ENCODE data around the gene CCDC136.

The CCDC136 gene

DNA sequence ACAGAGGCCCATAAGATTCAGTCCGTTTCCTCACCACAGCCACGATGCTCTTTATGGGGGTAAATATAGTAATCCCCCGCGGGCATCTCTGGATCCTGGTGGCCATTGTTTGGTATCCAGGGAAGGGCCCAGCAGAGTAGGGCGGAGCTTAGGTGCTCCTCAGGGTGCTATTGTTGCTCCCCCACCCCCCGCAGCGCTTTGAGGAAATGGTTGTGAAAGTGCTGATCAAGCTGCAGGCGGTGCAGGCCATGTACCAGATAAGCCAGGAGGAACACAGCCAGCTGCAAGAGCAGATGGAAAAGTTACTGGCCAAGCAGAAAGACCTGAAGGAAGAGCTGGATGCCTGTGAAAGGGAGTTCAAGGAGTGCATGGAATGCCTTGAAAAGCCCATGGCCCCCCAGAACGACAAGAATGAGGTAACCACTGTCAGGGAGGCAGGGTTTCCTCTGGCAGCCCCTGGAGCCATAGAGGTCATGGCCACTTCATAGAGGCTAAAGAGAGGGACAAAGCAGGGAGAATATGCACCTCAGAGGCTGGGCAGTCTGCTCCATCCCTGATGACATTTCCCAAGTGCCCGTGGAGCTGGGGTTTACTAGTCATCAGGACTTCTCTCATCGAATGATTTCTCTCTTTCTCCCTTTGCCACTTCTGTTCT lies 20.9 kb downstream of the CCDC136 start:
- TF ChIP-seq, protein P1, sequence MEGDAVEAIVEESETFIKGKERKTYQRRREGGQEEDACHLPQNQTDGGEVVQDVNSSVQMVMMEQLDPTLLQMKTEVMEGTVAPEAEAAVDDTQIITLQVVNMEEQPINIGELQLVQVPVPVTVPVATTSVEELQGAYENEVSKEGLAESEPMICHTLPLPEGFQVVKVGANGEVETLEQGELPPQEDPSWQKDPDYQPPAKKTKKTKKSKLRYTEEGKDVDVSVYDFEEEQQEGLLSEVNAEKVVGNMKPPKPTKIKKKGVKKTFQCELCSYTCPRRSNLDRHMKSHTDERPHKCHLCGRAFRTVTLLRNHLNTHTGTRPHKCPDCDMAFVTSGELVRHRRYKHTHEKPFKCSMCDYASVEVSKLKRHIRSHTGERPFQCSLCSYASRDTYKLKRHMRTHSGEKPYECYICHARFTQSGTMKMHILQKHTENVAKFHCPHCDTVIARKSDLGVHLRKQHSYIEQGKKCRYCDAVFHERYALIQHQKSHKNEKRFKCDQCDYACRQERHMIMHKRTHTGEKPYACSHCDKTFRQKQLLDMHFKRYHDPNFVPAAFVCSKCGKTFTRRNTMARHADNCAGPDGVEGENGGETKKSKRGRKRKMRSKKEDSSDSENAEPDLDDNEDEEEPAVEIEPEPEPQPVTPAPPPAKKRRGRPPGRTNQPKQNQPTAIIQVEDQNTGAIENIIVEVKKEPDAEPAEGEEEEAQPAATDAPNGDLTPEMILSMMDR (IDR thresholded peaks at IDR 0.05; ENCODE audit: borderline replicate concordance, insufficient read depth, low read depth, low read length): no peak
- no peak overlapping the region for H3K4me3 ChIP-seq (ENCODE audit: low read depth, low read length)

DNA sequence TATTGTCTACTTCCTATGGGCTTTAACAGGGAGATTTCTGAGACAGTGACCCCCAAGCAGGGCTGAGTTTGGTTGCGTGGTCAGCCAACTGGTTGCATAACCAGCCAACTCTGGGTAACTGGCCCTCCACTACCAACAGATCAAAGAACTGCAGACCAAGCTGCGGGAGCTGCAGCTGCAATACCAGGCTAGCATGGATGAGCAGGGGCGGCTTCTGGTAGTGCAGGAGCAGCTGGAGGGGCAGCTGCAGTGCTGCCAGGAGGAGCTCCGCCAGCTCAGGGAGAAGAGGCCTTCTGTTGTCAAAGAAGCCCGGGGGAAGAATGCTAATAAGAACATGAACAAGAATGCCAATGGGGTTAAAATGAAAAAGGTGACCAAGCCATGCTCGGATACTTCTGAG lies 22.7 kb downstream of the CCDC136 start:
- H3K4me3 ChIP-seq (ENCODE audit: low read depth, low read length): no peak overlapping the region
- TF ChIP-seq, protein P1 (IDR thresholded peaks at IDR 0.05; ENCODE audit: borderline replicate concordance, insufficient read depth, low read depth, low read length): no peak

DNA sequence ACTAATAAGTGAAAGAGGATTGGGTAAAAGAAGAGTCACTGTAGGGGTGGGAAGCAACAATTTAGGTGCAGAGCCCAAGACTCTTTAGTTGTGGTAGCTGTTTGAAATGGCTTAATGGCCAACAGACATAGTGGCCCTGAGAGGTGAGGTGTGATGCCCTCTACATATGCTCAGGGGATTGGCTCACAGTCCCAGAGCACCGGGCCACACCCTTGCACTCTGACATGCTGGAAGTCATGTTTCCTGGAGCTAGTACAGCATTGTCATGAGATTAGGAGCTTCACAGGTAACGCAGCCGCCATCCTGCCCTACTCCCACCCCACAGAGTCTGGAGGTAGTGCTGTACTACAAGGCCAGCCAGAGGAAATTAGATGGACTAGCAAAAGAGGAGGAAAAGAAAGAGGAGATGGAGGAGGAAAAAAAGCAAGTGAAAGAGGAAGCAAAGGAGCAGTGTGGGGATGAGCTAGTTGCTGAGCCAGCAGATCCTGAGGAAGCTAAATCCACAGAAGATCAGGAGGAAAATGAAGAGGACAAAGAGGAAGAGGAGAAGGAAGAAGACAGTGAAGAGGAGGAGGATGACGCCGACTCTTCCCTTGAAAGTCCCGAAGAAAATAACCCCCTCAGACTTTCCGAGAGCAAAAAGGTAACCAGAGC lies 23.6 kb downstream of the CCDC136 start:
- TF ChIP-seq, protein P1 (IDR thresholded peaks at IDR 0.05; ENCODE audit: borderline replicate concordance, insufficient read depth, low read depth, low read length): no peak
- H3K4me3 ChIP-seq (ENCODE audit: low read depth, low read length): no peak overlapping the region

DNA sequence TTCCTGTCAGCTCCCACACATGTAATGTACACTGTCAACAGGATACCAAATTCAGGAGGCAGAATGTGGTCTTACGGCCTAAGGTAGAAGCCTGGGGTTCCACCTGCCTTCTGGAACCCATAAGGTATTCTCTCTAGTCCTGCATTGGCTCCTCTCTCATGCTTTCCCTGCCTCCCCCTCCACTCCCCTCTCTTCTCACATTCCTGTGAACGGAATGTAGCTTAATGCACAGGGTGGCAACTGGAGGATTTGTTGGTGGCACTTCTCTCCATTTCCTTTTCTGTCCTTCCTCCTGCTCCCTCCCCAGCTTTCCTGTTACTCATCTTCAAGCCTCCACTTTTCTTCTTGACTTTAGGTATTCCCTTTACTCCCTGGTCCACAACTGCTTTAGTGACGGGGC lies 26.9 kb downstream of the CCDC136 start:
- no peak overlapping the region for H3K4me3 ChIP-seq (ENCODE audit: low read depth, low read length)
- TF ChIP-seq, protein P1 (IDR thresholded peaks at IDR 0.05; ENCODE audit: borderline replicate concordance, insufficient read depth, low read depth, low read length): no peak

DNA sequence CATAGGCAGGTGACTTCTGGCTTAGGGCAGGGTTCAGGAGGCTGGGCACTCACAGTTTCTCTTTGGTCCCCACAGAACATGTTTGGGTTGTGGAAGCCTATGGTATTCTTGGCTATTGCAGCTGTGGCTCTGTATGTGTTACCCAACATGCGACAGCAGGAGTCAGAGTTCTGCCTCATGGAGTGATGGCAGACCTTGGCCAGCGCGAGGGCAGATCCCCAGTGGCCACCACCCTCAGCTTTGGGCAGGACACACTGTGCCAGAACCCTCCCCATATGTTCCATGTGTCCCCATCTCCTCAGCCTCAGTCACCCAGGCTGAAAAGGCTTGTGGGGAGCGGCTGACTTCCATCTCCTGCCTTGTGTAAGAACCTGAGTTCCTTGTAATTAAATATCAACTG lies 30.0 kb downstream of the CCDC136 start:
- TF ChIP-seq, protein P1 (IDR thresholded peaks at IDR 0.05; ENCODE audit: borderline replicate concordance, insufficient read depth, low read depth, low read length): no peak
- H3K4me3 ChIP-seq (ENCODE audit: low read depth, low read length): no peak overlapping the region

DNA sequence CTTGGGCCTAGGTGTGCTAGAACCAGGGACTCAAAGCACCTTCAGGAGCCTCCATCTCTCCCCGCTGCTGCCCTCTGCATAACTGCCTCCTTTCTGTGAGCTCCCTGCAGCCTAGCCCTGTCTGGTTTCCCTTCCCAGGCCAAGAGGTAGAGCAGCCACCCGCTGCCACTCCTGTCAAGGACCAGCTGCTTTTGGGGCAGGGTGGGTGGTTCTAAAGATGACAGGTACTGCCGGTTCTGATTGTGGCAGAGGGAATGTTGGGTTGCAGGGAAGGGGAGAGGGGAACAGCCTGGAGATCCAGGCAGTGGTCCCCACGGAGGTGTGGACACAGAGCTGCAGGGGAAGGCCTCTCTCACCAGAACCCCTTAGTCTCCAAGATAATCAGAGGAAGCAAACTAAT lies 34.7 kb downstream of the CCDC136 start:
- H3K4me3 ChIP-seq (ENCODE audit: low read depth, low read length): no peak overlapping the region
- TF ChIP-seq, protein P1 (IDR thresholded peaks at IDR 0.05; ENCODE audit: borderline replicate concordance, insufficient read depth, low read depth, low read length): no peak

DNA sequence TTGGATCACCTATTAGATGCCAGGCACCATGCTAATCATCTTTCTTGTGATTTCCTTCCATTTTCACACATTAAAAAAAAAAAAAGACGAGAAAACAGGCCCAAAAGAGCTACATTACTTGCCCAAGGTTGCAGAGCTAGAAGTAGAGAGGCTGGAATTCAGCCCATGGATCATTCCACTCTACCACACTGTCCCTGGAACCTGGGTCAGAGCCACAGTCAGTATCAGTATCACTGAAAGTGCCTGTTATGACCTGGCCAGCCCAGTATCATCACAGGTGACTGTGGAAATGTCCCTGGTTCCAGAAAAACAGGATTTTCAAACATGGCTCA lies 35.1 kb downstream of the CCDC136 start:
- no peak overlapping the region for H3K4me3 ChIP-seq (ENCODE audit: low read depth, low read length)
- TF ChIP-seq, protein P1 (IDR thresholded peaks at IDR 0.05; ENCODE audit: borderline replicate concordance, insufficient read depth, low read depth, low read length): no peak
